GM11168 (cell line): ENCODE data around the gene DCAF5.

ENCODE experiments used
- in situ Hi-C: fragments of 300-500 bp; cut with MboI; formaldehyde crosslinking; loops from one replicate; pipeline ENCODE4 v1.12.0; 2022; ENCODE audit warnings: low sequenced_read_pairs; ENCODE audit not compliant: unreplicated experiment

DCAF5 gene

GRCh38 chr14:69142101-69142500 lies 10.8 kb downstream of the DCAF5 start:
- in situ Hi-C loops = no loop called here

- in situ Hi-C loops = no loop called here
Measured at GRCh38 chr14:69141550-69141949, 11.4 kb downstream of the DCAF5 start.

GRCh38 chr14:69139743-69140142 lies 13.2 kb downstream of the DCAF5 start:
- in situ Hi-C loops = no loop called here

GRCh38 chr14:69137843-69138535 lies 14.9 kb downstream of the DCAF5 start:
- in situ Hi-C loops = no loop called here

- in situ Hi-C loops = no loop called here
Measured at GRCh38 chr14:69137416-69137815, 15.5 kb downstream of the DCAF5 start.

GRCh38 chr14:69135133-69135532 lies 17.8 kb downstream of the DCAF5 start:
- in situ Hi-C loops = no loop called here

- in situ Hi-C loops = no loop called here
Measured at GRCh38 chr14:69133206-69134125, 19.5 kb downstream of the DCAF5 start.

GRCh38 chr14:69132513-69133181 lies 20.3 kb downstream of the DCAF5 start:
- in situ Hi-C loops = no loop called here

GRCh38 chr14:69131176-69131575 lies 21.7 kb downstream of the DCAF5 start:
- in situ Hi-C loops = no loop called here

- in situ Hi-C loops = no loop called here
Measured at GRCh38 chr14:69129264-69129880, 23.5 kb downstream of the DCAF5 start.

GRCh38 chr14:69118305-69118704 lies 34.6 kb downstream of the DCAF5 start:
- in situ Hi-C loops = no loop called here

- in situ Hi-C loops = no loop called here
Measured at GRCh38 chr14:69117020-69117767, 35.7 kb downstream of the DCAF5 start.

GRCh38 chr14:69115407-69116185 lies 37.3 kb downstream of the DCAF5 start:
- in situ Hi-C loops = no loop called here

GRCh38 chr14:69114763-69115162 lies 38.2 kb downstream of the DCAF5 start:
- in situ Hi-C loops = no loop called here

- in situ Hi-C loops = no loop called here
Measured at GRCh38 chr14:69108358-69108757, 44.6 kb downstream of the DCAF5 start.

- in situ Hi-C loops = no loop called here
Measured at GRCh38 chr14:69107407-69108003, 45.4 kb downstream of the DCAF5 start.

- in situ Hi-C loops = no loop called here
Measured at GRCh38 chr14:69106451-69106850, 46.5 kb downstream of the DCAF5 start.

GRCh38 chr14:69105326-69105725 lies 47.6 kb downstream of the DCAF5 start:
- in situ Hi-C loops = no loop called here
